ENCODE measurements around the gene CXCR4.
"Not testable (repeated sequence)": the region's sequence is repeated elsewhere in the genome, so short reads cannot be mapped to it uniquely, and the experiment has no call there.

The CXCR4 gene

GRCh38 chr2:136077107-136077506 is 40.8 kb downstream of the CXCR4 start:
- DNase-seq, result no peak

- DNase-seq, result no peak
Observed at GRCh38 chr2:136075476-136075875, 42.5 kb downstream of the CXCR4 start.

GRCh38 chr2:136072621-136073020 is 45.3 kb downstream of the CXCR4 start:
- no peak for DNase-seq

GRCh38 chr2:136071887-136072286 is 46.1 kb downstream of the CXCR4 start:
- DNase-seq, result not testable (repeated sequence)

- DNase-seq, result no peak
Observed at GRCh38 chr2:136070913-136071312, 47.0 kb downstream of the CXCR4 start.

- no peak for DNase-seq
Observed at GRCh38 chr2:136069773-136070172, 48.2 kb downstream of the CXCR4 start.

DNA sequence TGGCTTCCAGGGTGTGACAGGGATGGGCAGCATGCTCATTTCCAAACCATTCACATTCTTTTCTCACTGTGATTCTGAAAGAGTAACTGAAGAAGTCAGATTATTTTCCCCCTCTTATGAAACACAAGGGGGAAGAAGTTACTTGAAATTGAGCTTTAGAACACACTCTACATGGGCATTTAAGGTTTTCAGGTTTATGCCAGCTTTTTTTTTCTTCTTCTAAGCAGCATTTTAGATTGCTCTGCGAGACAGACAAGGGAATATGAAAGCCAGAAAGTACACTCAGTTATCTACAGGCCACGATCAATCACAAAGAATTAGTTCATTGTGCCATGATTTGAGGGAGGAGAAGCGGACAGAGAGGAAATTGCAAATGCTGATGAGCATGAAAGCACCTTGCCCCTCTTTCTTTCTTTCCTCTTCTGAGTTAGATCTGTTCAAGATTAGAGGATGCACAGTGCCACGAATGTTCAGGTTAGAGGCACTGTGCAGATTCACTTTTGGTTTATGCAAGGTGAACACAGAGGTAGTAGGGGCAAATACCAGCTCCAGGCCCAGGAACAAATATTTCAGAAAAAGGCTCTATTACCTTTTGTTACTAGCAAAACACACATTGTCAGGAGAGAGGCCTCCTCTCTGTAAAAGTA is 49.2 kb downstream of the CXCR4 start:
- DNase-seq, result no peak

DNA sequence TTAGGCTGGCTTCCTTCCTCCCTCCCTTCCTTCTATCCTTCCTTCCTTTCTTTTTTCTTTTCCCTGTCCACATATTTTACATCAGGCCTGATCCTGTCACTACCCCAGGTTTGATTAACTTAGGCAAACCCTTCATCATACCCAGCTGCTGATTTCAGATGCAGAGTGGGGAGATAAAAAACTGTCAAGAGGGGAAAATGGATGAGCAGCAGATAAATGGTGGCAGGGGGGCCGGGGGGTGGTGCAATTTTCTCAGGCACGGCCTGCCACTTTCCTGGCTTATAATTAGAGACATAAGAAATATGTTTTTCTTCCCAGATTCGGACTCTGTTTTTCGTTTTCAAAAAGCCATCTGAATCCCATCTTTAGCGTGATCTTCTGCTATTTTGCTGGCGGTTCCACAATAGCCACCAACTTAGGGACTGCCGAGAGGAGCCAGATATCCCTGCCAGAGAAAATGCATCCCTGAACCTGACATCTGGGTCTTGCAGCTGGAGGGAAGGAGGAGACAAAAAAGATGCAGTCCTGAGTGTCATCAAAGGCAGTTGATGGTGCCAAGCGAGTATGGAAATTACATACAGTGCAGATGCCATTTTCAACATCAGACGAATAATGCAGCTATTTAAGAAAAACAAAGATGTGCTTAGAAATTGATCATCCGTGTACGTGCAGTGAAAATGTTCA is 49.9 kb downstream of the CXCR4 start:
- peak in 1 of 51 donors; percentile 9 for DNase-seq

GRCh38 chr2:136067459-136067858 is 50.5 kb downstream of the CXCR4 start:
- no peak for DNase-seq

- no peak for DNase-seq
Observed at GRCh38 chr2:136065907-136066306, 52.0 kb downstream of the CXCR4 start.

DNA sequence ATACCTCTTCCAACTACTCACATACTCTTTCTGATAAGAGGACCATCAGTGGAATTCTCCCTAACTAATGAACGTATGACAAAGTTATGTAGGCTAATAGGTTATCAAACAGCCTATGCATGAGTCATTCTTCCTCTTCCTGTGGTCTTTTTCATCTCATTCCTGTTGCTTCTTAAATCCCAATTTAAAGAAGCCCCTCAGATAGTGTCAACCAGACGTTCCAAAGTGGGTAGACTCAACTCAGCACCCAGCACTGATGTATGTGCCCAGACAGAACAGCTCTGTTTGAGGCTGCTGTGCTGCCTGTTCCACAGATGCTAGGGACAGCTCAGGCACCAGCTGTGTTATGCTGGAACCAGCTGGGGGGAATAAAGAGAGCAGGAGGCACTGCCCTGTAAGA is 52.6 kb downstream of the CXCR4 start:
- no peak for DNase-seq

All from hypothalamus (tissue), 51 donors.